ENCODE data around the gene APEH.
"Not testable (repeated sequence)": the region's sequence is repeated elsewhere in the genome, so short reads cannot be mapped to it uniquely, and the experiment has no call there.

The APEH gene

DNA sequence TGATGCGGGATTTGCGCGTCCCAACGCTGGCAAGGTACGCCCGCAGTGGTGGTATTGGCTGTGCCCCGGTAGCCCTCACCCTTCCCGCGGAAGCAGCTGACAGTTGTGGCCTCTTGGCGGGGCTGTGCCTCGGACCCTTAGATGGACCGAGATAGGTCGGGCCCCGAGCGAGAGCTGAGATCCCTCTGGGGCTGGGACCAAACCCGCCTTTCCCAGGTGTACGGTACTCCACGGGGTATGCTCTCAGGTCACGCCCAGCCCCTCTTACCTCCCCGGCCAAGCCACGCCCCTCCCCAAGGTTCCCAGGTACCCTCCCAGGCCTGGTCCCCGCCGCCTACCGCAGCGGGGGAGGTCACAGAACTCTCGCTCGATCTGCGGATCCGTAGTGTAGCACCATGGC lies 12.2 kb downstream of the APEH start:
- not testable (repeated sequence) for H3K9me2 ChIP-seq (ENCODE audit: low read depth, low read length); H3K27ac ChIP-seq (ENCODE audit: low read depth, low read length, poor library complexity, severe bottlenecking); H2AFZ ChIP-seq (ENCODE audit: low read length); H3K27me3 ChIP-seq (ENCODE audit: insufficient read depth, low read length); H3K79me2 ChIP-seq (ENCODE audit: insufficient read depth, low read length); H4K20me1 ChIP-seq (ENCODE audit: insufficient read depth, low read length); H3F3A ChIP-seq (ENCODE audit: insufficient read depth, low read length); H3K9me3 ChIP-seq (ENCODE audit: low read length); H3K9ac ChIP-seq (ENCODE audit: low read length)
- Histone ChIP-seq H3K4me3 (ENCODE audit: low read depth, low read length, poor library complexity, severe bottlenecking) (peak overlapping the region; percentile 27), H3K4me1 (ENCODE audit: insufficient read depth, low read length, severe bottlenecking) (peaks cover 25% of the 10 kb centered on the region), H3K36me3 (ENCODE audit: insufficient read depth, low read length) (peaks cover 26% of the 10 kb centered on the region), H3K4me2 (ENCODE audit: low read length) (peak overlapping the region; percentile 47)

DNA sequence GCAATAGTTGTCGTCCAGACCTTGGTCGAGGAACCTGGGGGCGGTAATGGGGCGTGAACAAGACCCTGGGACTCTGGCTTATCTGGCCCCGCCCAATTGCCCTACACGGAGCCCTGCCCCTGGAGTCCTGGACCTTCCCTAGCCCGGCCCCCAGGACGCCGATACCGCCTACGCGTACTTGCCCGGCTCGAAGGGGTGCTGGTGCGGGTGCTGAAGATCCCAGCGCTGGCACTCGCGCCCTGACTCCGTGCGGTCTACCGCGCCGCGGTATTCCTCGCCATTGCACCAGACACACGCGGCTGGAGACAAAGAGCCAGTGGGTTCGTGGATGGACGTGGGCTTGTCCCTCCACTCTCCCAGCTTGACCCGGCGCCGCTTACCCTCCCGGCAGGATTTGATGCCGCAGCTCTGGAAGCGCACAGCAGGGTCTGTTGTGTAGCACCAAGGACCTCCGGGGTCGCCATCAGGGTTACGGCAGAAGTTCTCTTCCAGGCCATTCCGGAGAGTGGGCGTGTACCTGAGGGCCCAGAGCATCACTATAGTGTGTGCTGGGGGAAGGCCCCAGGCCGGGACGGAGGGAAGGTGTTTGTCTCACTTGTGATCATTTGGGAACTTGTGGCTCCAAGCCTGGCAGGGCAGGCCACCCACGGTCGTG lies 12.7 kb downstream of the APEH start:
- Histone ChIP-seq H3K4me3 (ENCODE audit: low read depth, low read length, poor library complexity, severe bottlenecking) (peak overlapping the region; percentile 27), H3K36me3 (ENCODE audit: insufficient read depth, low read length) (peaks cover 21% of the 10 kb centered on the region), H3K4me2 (ENCODE audit: low read length) (peak overlapping the region; percentile 47; the same call in 1 of the 2 replicates), H3K4me1 (ENCODE audit: insufficient read depth, low read length, severe bottlenecking) (peaks cover 25% of the 10 kb centered on the region)
- not testable (repeated sequence) for H3K27ac ChIP-seq (ENCODE audit: low read depth, low read length, poor library complexity, severe bottlenecking); H3K9ac ChIP-seq (ENCODE audit: low read length); H4K20me1 ChIP-seq (ENCODE audit: insufficient read depth, low read length); H3K9me3 ChIP-seq (ENCODE audit: low read length); H3F3A ChIP-seq (ENCODE audit: insufficient read depth, low read length); H3K27me3 ChIP-seq (ENCODE audit: insufficient read depth, low read length); H3K79me2 ChIP-seq (ENCODE audit: insufficient read depth, low read length); H3K9me2 ChIP-seq (ENCODE audit: low read depth, low read length); H2AFZ ChIP-seq (ENCODE audit: low read length)

GRCh38 chr3:49687424-49687795 lies 13.3 kb downstream of the APEH start:
- Histone ChIP-seq H3K4me1 (ENCODE audit: insufficient read depth, low read length, severe bottlenecking) (peaks cover 25% of the 10 kb centered on the region), H3K36me3 (ENCODE audit: insufficient read depth, low read length) (peaks cover 15% of the 10 kb centered on the region)
- not testable (repeated sequence) for H4K20me1 ChIP-seq (ENCODE audit: insufficient read depth, low read length); H3K9ac ChIP-seq (ENCODE audit: low read length); H3F3A ChIP-seq (ENCODE audit: insufficient read depth, low read length); H3K9me3 ChIP-seq (ENCODE audit: low read length); H3K27ac ChIP-seq (ENCODE audit: low read depth, low read length, poor library complexity, severe bottlenecking); H3K9me2 ChIP-seq (ENCODE audit: low read depth, low read length); H3K79me2 ChIP-seq (ENCODE audit: insufficient read depth, low read length); H2AFZ ChIP-seq (ENCODE audit: low read length); H3K4me3 ChIP-seq (ENCODE audit: low read depth, low read length, poor library complexity, severe bottlenecking); H3K27me3 ChIP-seq (ENCODE audit: insufficient read depth, low read length); H3K4me2 ChIP-seq (ENCODE audit: low read length)

- H3K9me2 ChIP-seq (ENCODE audit: low read depth, low read length); H3K27me3 ChIP-seq (ENCODE audit: insufficient read depth, low read length); H3K36me3 ChIP-seq (ENCODE audit: insufficient read depth, low read length); H3K79me2 ChIP-seq (ENCODE audit: insufficient read depth, low read length); H3K9me3 ChIP-seq (ENCODE audit: low read length); H4K20me1 ChIP-seq (ENCODE audit: insufficient read depth, low read length); H3K27ac ChIP-seq (ENCODE audit: low read depth, low read length, poor library complexity, severe bottlenecking); H3F3A ChIP-seq (ENCODE audit: insufficient read depth, low read length); H2AFZ ChIP-seq (ENCODE audit: low read length): not testable (repeated sequence)
- peak overlapping the region; percentile 96 for H3K4me3 ChIP-seq (ENCODE audit: low read depth, low read length, poor library complexity, severe bottlenecking)
- H3K9ac ChIP-seq (ENCODE audit: low read length): peak overlapping the region; percentile 97
- H3K4me2 ChIP-seq (ENCODE audit: low read length): peak overlapping the region; percentile 97
- peaks cover 25% of the 10 kb centered on the region for H3K4me1 ChIP-seq (ENCODE audit: insufficient read depth, low read length, severe bottlenecking)
Measured at GRCh38 chr3:49688338-49689045, 14.3 kb downstream of the APEH start.

GRCh38 chr3:49689046-49689907 lies 15.1 kb downstream of the APEH start, which contains the start of the genes MST1 and RNF123:
Gene MST1, minus strand, starts transcription at chr3:49689474. Its CDS starts 783 bp downstream, at chr3:49688691.
Gene RNF123, plus strand, starts transcription at chr3:49689557. Its CDS starts 1,609 bp downstream, at chr3:49691166.
- H3K36me3 ChIP-seq (ENCODE audit: insufficient read depth, low read length): no peaks in the 10 kb centered on the region
- no peaks in the 10 kb centered on the region for H3K9me3 ChIP-seq (ENCODE audit: low read length)
- no peak for TF ChIP-seq EZH2 (IDR thresholded peaks at IDR 0.05; ENCODE audit: borderline replicate concordance, low read length)
- TF ChIP-seq CTCF (IDR thresholded peaks at IDR 0.05; ENCODE audit: low read length): no peak
- H3F3A ChIP-seq (ENCODE audit: insufficient read depth, low read length): no peaks in the 10 kb centered on the region
- peak within 1 kb of the TSS; percentile 96 for H3K4me3 ChIP-seq (ENCODE audit: low read depth, low read length, poor library complexity, severe bottlenecking)
- H3K27ac ChIP-seq (ENCODE audit: low read depth, low read length, poor library complexity, severe bottlenecking): no peak within 1 kb of the TSS
- peak within 1 kb of the TSS; percentile 97 for H3K4me2 ChIP-seq (ENCODE audit: low read length)
- peaks cover 25% of the 10 kb centered on the region for H3K4me1 ChIP-seq (ENCODE audit: insufficient read depth, low read length, severe bottlenecking)
- no peaks in the 10 kb centered on the region for H3K9me2 ChIP-seq (ENCODE audit: low read depth, low read length)
- H2AFZ ChIP-seq (ENCODE audit: low read length): no peak within 1 kb of the TSS
- no peaks in the 10 kb centered on the region for H4K20me1 ChIP-seq (ENCODE audit: insufficient read depth, low read length)
- peak within 1 kb of the TSS; percentile 97 for H3K9ac ChIP-seq (ENCODE audit: low read length)
- H3K27me3 ChIP-seq (ENCODE audit: insufficient read depth, low read length): no peaks in the 10 kb centered on the region
- 0 out of 2 replicates have a peak, but pooled peaks cover 5% of the 10 kb centered on the region for H3K79me2 ChIP-seq (ENCODE audit: insufficient read depth, low read length)

- H4K20me1 ChIP-seq (ENCODE audit: insufficient read depth, low read length); H3K27me3 ChIP-seq (ENCODE audit: insufficient read depth, low read length); H3K9me3 ChIP-seq (ENCODE audit: low read length); H3K36me3 ChIP-seq (ENCODE audit: insufficient read depth, low read length); H3F3A ChIP-seq (ENCODE audit: insufficient read depth, low read length); H3K79me2 ChIP-seq (ENCODE audit: insufficient read depth, low read length); H3K27ac ChIP-seq (ENCODE audit: low read depth, low read length, poor library complexity, severe bottlenecking); H3K9me2 ChIP-seq (ENCODE audit: low read depth, low read length); H2AFZ ChIP-seq (ENCODE audit: low read length): not testable (repeated sequence)
- H3K4me2 ChIP-seq (ENCODE audit: low read length): peak overlapping the region; percentile 97
- H3K4me3 ChIP-seq (ENCODE audit: low read depth, low read length, poor library complexity, severe bottlenecking): peak overlapping the region; percentile 96
- peaks cover 25% of the 10 kb centered on the region for H3K4me1 ChIP-seq (ENCODE audit: insufficient read depth, low read length, severe bottlenecking)
- peak overlapping the region; percentile 97 for H3K9ac ChIP-seq (ENCODE audit: low read length)
Measured at GRCh38 chr3:49689908-49690624, 15.9 kb downstream of the APEH start.

Measured in OCI-LY1 (cell line).